Osteocyte (in vitro differentiated cells): ENCODE data around the gene RET. TPM values are rescaled to one million over a fixed set of nuclear protein-coding genes. Genes with fewer than 3 reads are reported as not detected.

Experiments used
- DNase-seq: peaks from one replicate; pipeline ENCODE4 v3.0.0; 2021; ENCODE audit warnings: mixed read lengths; ENCODE audit not compliant: unreplicated experiment; ENCODE audit errors: extremely low spot score
- H3K27ac Mint-ChIP-seq: one replicate; pipeline ENCODE4 v1.8.0; 2021; ENCODE audit warnings: mild to moderate bottlenecking, mixed read lengths; ENCODE audit not compliant: unreplicated experiment
- H3K27me3 Mint-ChIP-seq: one replicate; pipeline ENCODE4 v1.8.0; 2021; ENCODE audit warnings: mixed read lengths; ENCODE audit not compliant: unreplicated experiment
- H3K36me3 Mint-ChIP-seq: one replicate; pipeline ENCODE4 v1.8.0; 2021; ENCODE audit warnings: mixed read lengths; ENCODE audit not compliant: unreplicated experiment
- H3K4me1 Mint-ChIP-seq: one replicate; pipeline ENCODE4 v1.8.0; 2021; ENCODE audit warnings: mixed read lengths; ENCODE audit not compliant: unreplicated experiment
- H3K4me3 Mint-ChIP-seq: one replicate; pipeline ENCODE4 v1.8.0; 2021; ENCODE audit warnings: mild to moderate bottlenecking, moderate library complexity, mixed read lengths; ENCODE audit not compliant: unreplicated experiment
- H3K9me3 Mint-ChIP-seq: one replicate; pipeline ENCODE4 v1.8.0; 2021; ENCODE audit warnings: mixed read lengths; ENCODE audit not compliant: unreplicated experiment
- CTCF ChIP-seq: fragments of 200-600 bp; sonication (generic); IDR thresholded peaks from 2 replicates; pipeline ENCODE4 v1.5.0; 2021; ENCODE audit warnings: antibody characterized with exemption, mild to moderate bottlenecking, moderate library complexity
- total RNA-seq: library from RNA; stranded (reverse); gene quantifications from 2 replicates; pipeline ENCODE4 v1.2.1, GENCODE V29; 2021

Gene RET
- total RNA-seq, 1 donor from 2014 or later, result 0.43 TPM

GRCh38 chr10:43083764-43084163 lies 6.9 kb downstream of the RET start:
- Mint-ChIP-seq H3K4me3 (no peak overlapping the region), H3K9me3 (no peaks in the 10 kb centered on the region), H3K36me3 (no peaks in the 10 kb centered on the region), H3K27ac (no peak overlapping the region), H3K4me1 (no peaks in the 10 kb centered on the region), H3K27me3 (peaks cover 17% of the 10 kb centered on the region)
- no peak for DNase-seq
- no peak for TF ChIP-seq CTCF

- Mint-ChIP-seq H3K9me3 (no peaks in the 10 kb centered on the region), H3K27ac (no peak overlapping the region), H3K27me3 (peaks cover 8% of the 10 kb centered on the region), H3K4me3 (no peak overlapping the region), H3K36me3 (no peaks in the 10 kb centered on the region), H3K4me1 (no peaks in the 10 kb centered on the region)
- no peak for TF ChIP-seq CTCF
- DNase-seq, result no peak
These were observed 7.9 kb downstream of the RET start for GRCh38 chr10:43084812-43085211.

- Mint-ChIP-seq H3K4me1 (no peaks in the 10 kb centered on the region), H3K9me3 (no peaks in the 10 kb centered on the region), H3K36me3 (no peaks in the 10 kb centered on the region), H3K27me3 (peaks cover 6% of the 10 kb centered on the region), H3K27ac (no peak overlapping the region), H3K4me3 (no peak overlapping the region)
- no peak for TF ChIP-seq CTCF
- DNase-seq, result no peak
These were observed 9.6 kb downstream of the RET start for GRCh38 chr10:43086321-43086942.

- Mint-ChIP-seq H3K4me1 (no peaks in the 10 kb centered on the region), H3K27ac (no peak overlapping the region), H3K27me3 (peaks cover 18% of the 10 kb centered on the region), H3K36me3 (no peaks in the 10 kb centered on the region), H3K4me3 (no peak overlapping the region), H3K9me3 (no peaks in the 10 kb centered on the region)
- no peak for TF ChIP-seq CTCF
- DNase-seq, result no peak
These were observed 12.7 kb downstream of the RET start for GRCh38 chr10:43089519-43089918.

GRCh38 chr10:43090188-43090587 lies 13.3 kb downstream of the RET start:
- DNase-seq, result no peak
- Mint-ChIP-seq H3K27me3 (peaks cover 17% of the 10 kb centered on the region), H3K27ac (no peak overlapping the region), H3K4me1 (no peaks in the 10 kb centered on the region), H3K36me3 (no peaks in the 10 kb centered on the region), H3K4me3 (no peak overlapping the region), H3K9me3 (no peaks in the 10 kb centered on the region)
- TF ChIP-seq CTCF, result no peak
